Upper lobe of left lung (tissue), 6 donors: ENCODE measurements around the gene SRCIN1. TPM values are rescaled to one million over a fixed set of nuclear protein-coding genes. Genes with fewer than 3 reads are reported as not detected.

Source experiments
- ATAC-seq, 2 donors: fragments of 200-7000 bp; cut with Tn5 transposase; one replicate each; pipeline ENCODE4 v1.9.1; 2022; ENCODE audit warnings: mild to moderate bottlenecking in 2 of 2, moderate library complexity in 2 of 2; ENCODE audit not compliant: low FRiP score in 2 of 2
- DNase-seq, 2 donors: peaks; one replicate each; pipeline ENCODE4 v3.0.0-alpha.2; 2019 to 2020
- H3K27ac ChIP-seq, 4 donors: fragments of 200-600 bp; sonication (generic); one replicate each; pipeline ENCODE4 v1.5.1; 2016 to 2019
- H3K27me3 ChIP-seq, 4 donors: fragments of 200-600 bp; sonication (generic); one replicate each; pipeline ENCODE4 v1.5.1; 2017 to 2019
- H3K36me3 ChIP-seq, 4 donors: fragments of 200-600 bp; sonication (generic); one replicate each; pipeline ENCODE4 v1.5.1; 2016 to 2019
- H3K4me1 ChIP-seq, 4 donors: fragments of 200-600 bp; sonication (generic); one replicate each; pipeline ENCODE4 v1.5.1; 2018 to 2019
- H3K4me3 ChIP-seq, 4 donors: fragments of 200-600 bp; sonication (generic); one replicate each; pipeline ENCODE4 v1.5.1; 2017 to 2019; ENCODE audit warnings: mild to moderate bottlenecking in 2 of 4, moderate library complexity in 1 of 4
- H3K9me3 ChIP-seq, 4 donors: fragments of 200-600 bp; sonication (generic); one replicate each; pipeline ENCODE4 v1.5.1; 2018 to 2019
- CTCF ChIP-seq, 6 experiments: fragments of 450-650 bp in 4 of 6; fragments of 200-600 bp in 2 of 6; sonication (generic) in 2 of 6; IDR thresholded peaks; one replicate each; pipeline ENCODE4 v1.5.1; 2016 to 2019; ENCODE audit warnings: antibody characterized with exemption in 6 of 6
- EP300 ChIP-seq, 4 donors: sonication (generic); formaldehyde crosslinking; IDR thresholded peaks; one replicate each; pipeline ENCODE4 v1.5.1; 2017; ENCODE audit warnings: antibody characterized with exemption in 4 of 4, control low read depth in 2 of 4
- POLR2A ChIP-seq, 4 donors: fragments of 450-650 bp; IDR thresholded peaks; one replicate each; pipeline ENCODE4 v1.5.1; 2016 to 2017; ENCODE audit warnings: antibody characterized with exemption in 4 of 4, mild to moderate bottlenecking in 2 of 4
- POLR2AphosphoS5 ChIP-seq, 2 donors: sonication (generic); formaldehyde crosslinking; IDR thresholded peaks; one replicate each; pipeline ENCODE4 v1.5.1; 2017; ENCODE audit warnings: antibody characterized with exemption in 2 of 2
- WGBS, 2 donors: methylation state at CpG; one replicate each; pipeline ENCODE4 v1.1.5; 2017 to 2018; 5-methylcytosine and 5-hydroxymethylcytosine counted together
- total RNA-seq, 6 donors: library from RNA; depleted of rRNA in 4 of 6; stranded (reverse); fragments of >200 nt in 4 of 6; gene quantifications; one replicate each; pipeline versions ENCODE4 v1.1.0 to v1.2.1, GENCODE V29; 2016 to 2021
- donor health status: DM: no; HTN: no; CAD: no; lungs with moderate emphysema.
- donor health status: DM: no; HTN: yes; CAD: no; lungs with severe emphysema.

Gene SRCIN1
- total RNA-seq, 6 donors from 2014 or later: 1.6 to 16.6 (median 5.6) TPM

DNA sequence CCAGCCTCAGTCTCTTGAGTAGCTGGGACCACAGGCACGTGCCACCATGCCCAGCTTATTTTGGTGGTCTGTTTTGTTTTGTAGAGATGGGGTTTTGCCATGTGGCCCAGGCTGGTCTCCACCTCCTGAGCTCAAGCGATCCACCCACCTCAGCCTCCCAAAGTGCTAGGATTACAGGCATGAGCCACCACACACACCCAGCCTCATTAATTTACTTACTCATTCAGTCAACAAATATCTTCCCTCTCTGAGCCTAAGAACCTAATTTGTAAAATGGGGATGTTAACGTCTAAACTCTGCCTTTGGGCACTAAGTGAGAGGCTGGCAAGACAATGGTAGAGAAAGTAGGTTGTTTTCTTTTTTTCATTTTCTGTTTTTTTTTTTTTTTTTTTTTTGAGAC lies 22.6 kb downstream of the SRCIN1 start:
- WGBS, 2 donors: 79 to 91% methylated on average over 3 of the region's 3 CpGs
- Histone ChIP-seq H3K27me3 (peaks cover 1 to 20% (median 13%) of the 10 kb centered on the region in 4 donors), H3K4me1 (peaks cover 10 to 17% (median 12%) of the 10 kb centered on the region in 4 donors), H3K27ac (no peak overlapping the region), H3K9me3 (no peaks in the 10 kb centered on the region), H3K4me3 (no peak overlapping the region), H3K36me3 (no peaks in the 10 kb centered on the region)
- DNase-seq: no peak
- no peak for ATAC-seq
- TF ChIP-seq POLR2A (IDR thresholded peaks at IDR 0.05) (no peak), POLR2AphosphoS5 (IDR thresholded peaks at IDR 0.05) (no peak), EP300 (IDR thresholded peaks at IDR 0.05) (no peak), CTCF (IDR thresholded peaks at IDR 0.05) (no peak)

- no peaks in the 10 kb centered on the region for H3K36me3 ChIP-seq
- no peak overlapping the region for H3K27ac ChIP-seq
- no peak for ATAC-seq
- H3K27me3 ChIP-seq: peaks cover 1 to 25% (median 14%) of the 10 kb centered on the region in 4 donors
- no peaks in the 10 kb centered on the region for H3K9me3 ChIP-seq
- DNase-seq: no peak
- no peak for TF ChIP-seq POLR2A (IDR thresholded peaks at IDR 0.05)
- TF ChIP-seq POLR2AphosphoS5 (IDR thresholded peaks at IDR 0.05): no peak
- no peak for TF ChIP-seq CTCF (IDR thresholded peaks at IDR 0.05)
- TF ChIP-seq EP300 (IDR thresholded peaks at IDR 0.05): no peak
- peaks cover 12 to 20% (median 13%) of the 10 kb centered on the region in 4 donors for H3K4me1 ChIP-seq
- no peak overlapping the region for H3K4me3 ChIP-seq
Observed at GRCh38 chr17:38582069-38582468, 23.7 kb downstream of the SRCIN1 start.

- WGBS, 2 donors: 21% methylated on average over 6 of the region's 7 CpGs; no CpG with 5 or more reads in 1 of the 2 donors
- peaks cover 1 to 25% (median 13%) of the 10 kb centered on the region in 4 donors for H3K27me3 ChIP-seq
- DNase-seq (no peak), ATAC-seq (no peak)
- no peak overlapping the region for H3K27ac ChIP-seq
- peaks cover 12 to 20% (median 13%) of the 10 kb centered on the region in 4 donors for H3K4me1 ChIP-seq
- no peaks in the 10 kb centered on the region for H3K36me3 ChIP-seq
- H3K4me3 ChIP-seq: no peak overlapping the region
- H3K9me3 ChIP-seq: no peaks in the 10 kb centered on the region
- TF ChIP-seq EP300 (IDR thresholded peaks at IDR 0.05): no peak
- no peak for TF ChIP-seq CTCF (IDR thresholded peaks at IDR 0.05)
- no peak for TF ChIP-seq POLR2AphosphoS5 (IDR thresholded peaks at IDR 0.05)
- no peak for TF ChIP-seq POLR2A (IDR thresholded peaks at IDR 0.05)
Observed at GRCh38 chr17:38579934-38580333, 25.8 kb downstream of the SRCIN1 start.

DNA sequence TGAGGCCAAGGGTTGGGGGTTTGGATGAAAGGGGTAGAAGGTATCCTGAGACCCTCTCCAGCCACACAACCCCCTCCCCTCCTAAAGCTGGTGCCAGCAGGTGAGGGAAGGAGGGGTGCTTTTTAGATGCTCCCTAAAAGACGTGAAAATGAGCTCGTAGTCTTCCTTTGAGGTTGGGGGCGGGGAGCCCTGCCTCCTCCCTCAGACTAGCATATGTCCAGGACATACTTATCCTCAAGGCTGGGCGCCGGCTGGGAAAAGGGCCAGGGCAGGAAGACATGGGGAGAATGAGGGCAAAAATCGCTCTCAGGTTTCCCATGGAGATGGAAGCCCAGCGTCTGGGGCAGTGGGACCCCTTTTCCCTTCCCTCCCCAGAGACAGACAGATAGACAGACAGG lies 26.7 kb downstream of the SRCIN1 start:
- WGBS, 2 donors: 27 to 41% methylated on average over 6 to 7 of the region's 7 CpGs
- DNase-seq (no peak), ATAC-seq (no peak)
- Histone ChIP-seq H3K36me3 (no peaks in the 10 kb centered on the region), H3K4me3 (no peak overlapping the region), H3K9me3 (no peaks in the 10 kb centered on the region), H3K27ac (no peak overlapping the region), H3K27me3 (peaks cover 1 to 27% (median 14%) of the 10 kb centered on the region in 4 donors), H3K4me1 (peaks cover 7 to 13% (median 8%) of the 10 kb centered on the region in 4 donors)
- no peak for TF ChIP-seq EP300 (IDR thresholded peaks at IDR 0.05)
- no peak for TF ChIP-seq POLR2A (IDR thresholded peaks at IDR 0.05)
- TF ChIP-seq CTCF (IDR thresholded peaks at IDR 0.05): no peak
- TF ChIP-seq POLR2AphosphoS5 (IDR thresholded peaks at IDR 0.05): no peak
